G401.6 (cell line): ENCODE results near the gene FKBP7.
"Not testable (repeated sequence)": the region's sequence is repeated elsewhere in the genome, so short reads cannot be mapped to it uniquely, and the experiment has no call there.

Experiments used
- FAIRE-seq: peaks from 2 replicates; lab custom pipeline; 2012; peaks lifted over from hg19 to GRCh38; lab: Jason Lieb, UNC

Gene FKBP7, protein sequence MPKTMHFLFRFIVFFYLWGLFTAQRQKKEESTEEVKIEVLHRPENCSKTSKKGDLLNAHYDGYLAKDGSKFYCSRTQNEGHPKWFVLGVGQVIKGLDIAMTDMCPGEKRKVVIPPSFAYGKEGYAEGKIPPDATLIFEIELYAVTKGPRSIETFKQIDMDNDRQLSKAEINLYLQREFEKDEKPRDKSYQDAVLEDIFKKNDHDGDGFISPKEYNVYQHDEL

DNA sequence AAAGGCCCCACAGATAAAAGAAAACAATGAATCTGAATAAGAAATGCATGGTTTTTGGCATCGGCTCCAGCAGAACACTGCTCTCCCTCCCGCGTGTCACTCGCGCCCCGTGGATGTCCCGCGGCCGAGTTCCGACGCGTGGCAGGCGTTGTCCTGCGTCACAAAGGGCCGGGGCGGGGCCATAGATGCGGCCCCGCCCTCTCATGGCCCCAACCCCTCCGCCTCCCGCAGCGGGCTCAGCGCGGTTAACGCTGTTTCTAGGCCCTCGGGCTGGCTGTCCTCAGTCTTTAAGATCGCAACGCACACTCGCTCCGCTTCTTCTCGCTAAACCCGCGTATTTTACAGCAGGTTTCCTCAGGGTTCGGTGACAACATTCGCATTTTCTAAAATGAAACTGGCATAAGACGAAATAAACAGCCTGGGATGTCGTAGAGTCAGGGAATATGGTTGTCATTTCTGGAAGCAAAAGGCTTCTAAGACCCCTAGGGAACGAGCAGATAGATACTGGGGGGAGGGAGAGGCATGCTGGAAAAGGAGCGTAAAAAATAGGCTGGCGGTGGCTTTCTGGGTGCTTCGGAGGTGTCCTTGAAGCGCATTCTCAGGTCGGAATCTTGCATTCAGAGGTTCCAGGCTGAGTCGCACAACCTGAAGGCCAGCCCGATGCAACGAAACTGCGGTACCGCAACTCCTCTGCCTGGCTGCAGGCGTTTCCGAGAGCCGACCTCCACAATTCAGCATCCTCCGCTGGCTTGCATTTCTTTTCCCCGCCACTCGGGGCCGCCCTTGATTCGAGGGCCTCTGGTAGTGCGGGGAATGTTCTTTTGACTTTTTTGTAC is at the start of gene FKBP7:
Gene FKBP7 (minus strand): TSS at position 162 of the 836 bp plus-strand sequence. CDS start 101 bp downstream, at position 61.
- peak; percentile 77 for FAIRE-seq

DNA sequence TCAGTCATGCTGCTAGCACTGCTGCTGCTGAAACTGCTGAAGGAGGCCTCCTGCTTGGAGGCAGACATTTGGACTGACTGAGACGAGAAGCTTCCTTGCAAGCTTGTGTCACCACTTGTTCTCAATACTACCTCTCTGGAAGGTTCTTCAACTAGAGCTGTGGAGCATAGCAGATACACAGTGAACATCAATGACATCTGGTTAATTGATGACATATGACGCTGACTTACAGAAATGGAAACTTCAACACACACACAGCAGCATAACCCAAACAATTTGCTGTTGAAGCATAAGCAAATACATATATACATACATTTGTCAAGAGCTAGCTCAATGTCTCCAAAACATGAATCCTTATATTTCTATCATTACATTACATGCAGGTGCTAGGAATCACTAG is 49.2 kb upstream of the FKBP7 start:
- no peak for FAIRE-seq

DNA sequence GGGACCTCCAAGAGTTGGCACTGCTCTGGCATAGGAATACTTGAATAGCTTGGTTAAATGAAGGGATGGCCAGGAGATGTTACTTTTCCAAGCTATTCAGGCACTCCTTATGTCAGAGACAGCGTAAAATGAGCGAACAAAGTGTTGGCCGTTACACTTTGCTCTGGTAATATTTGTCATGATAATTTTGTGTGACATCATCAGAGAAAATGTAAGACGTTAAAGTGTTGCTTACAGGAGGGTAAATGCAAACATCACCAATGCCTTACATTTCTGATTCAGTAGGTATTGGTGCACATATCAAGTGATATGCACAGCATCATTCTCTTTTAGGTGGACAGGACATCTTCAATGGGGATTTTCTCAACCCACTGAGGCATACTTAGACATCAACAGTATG is 47.9 kb upstream of the FKBP7 start:
- no peak for FAIRE-seq

DNA sequence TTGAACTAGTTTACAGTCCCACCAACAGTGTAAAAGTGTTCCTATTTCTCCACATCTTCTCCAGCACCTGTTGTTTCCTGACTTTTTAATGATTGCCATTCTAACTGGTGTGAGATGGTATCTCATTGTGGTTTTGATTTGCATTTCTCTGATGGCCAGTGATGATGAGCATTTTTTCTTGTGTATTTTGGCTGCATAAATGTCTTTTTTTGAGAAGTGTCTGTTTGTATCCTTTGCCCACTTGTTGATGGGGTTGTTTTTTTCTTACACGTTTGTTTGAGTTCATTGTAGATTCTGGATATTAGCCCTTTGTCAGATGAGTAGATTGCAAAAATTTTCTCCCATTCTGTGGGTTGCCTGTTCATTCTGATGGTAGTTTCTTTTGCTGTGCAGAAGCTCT is 47.1 kb upstream of the FKBP7 start:
- not testable (repeated sequence) for FAIRE-seq

DNA sequence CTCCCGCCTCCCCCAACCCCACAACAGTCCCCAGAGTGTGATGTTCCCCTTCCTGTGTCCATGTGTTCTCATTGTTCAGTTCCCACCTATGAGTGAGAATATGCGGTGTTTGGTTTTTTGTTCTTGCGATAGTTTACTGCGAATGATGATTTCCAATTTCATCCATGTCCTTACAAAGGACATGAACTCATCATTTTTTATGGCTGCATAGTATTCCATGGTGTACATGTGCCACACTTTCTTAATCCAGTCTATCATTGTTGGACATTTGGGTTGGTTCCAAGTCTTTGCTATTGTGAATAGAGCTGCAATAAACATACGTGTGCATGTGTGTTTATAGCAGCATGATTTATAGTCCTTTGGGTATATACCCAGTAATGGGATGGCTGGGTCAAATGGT is 46.6 kb upstream of the FKBP7 start:
- not testable (repeated sequence) for FAIRE-seq

DNA sequence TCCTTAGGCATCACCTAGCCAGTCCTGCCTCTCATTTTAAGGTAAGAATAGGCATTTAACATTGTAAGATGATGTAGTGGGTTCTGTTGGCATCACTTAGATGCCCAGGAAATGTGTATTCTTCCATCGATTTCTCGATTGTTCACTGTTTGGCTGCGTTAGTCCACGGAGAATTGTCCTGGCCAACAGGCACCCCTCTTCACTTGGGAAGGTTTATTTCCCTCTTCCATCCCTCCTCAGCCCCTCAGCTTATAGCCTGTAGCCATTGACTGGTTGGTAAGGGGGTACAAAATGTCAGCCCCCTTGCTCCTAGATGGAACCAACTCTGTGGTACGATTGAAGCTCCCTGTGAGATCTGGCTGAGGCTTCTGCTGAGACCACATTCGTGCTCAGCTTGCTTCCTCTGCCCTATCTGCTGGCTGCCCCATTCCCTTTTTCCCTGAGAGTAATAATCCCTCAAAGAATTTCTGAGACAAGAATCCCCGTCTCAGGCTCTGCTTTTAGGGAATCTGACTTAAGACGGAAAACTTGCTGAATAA is 45.3 kb upstream of the FKBP7 start:
- FAIRE-seq = no peak

DNA sequence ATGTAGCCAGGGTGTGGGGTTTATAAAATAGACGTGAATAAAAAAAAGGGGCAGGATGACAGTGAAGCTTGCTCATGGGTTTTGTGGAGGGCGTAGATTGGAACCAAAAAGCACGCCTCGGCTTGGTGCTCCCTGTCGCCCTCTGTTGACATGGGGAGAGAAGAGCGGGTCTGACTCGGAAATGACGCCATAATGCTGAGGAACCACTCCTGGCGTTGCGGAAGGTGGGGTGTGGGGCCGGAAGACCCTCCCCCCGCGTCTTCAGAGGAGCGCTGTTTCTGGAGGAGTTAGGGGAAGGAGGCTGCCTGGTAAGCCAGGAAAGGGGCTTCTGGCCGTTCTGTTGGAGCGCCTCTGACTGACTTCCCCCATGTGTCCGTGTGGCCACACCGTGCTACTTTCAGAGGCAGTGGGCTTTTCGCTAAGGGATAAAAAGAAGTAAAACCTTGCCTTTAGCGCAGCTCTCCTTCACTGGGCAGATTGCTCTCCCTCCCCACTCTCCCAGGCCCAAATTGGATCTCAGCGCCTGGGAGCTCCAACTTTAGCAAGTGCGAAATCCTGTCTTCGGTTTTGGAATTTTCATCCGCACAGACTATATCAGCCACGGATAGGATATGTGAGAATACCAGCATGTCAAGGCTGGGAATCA is 44.7 kb upstream of the FKBP7 start:
- peak; percentile 74 for FAIRE-seq

DNA sequence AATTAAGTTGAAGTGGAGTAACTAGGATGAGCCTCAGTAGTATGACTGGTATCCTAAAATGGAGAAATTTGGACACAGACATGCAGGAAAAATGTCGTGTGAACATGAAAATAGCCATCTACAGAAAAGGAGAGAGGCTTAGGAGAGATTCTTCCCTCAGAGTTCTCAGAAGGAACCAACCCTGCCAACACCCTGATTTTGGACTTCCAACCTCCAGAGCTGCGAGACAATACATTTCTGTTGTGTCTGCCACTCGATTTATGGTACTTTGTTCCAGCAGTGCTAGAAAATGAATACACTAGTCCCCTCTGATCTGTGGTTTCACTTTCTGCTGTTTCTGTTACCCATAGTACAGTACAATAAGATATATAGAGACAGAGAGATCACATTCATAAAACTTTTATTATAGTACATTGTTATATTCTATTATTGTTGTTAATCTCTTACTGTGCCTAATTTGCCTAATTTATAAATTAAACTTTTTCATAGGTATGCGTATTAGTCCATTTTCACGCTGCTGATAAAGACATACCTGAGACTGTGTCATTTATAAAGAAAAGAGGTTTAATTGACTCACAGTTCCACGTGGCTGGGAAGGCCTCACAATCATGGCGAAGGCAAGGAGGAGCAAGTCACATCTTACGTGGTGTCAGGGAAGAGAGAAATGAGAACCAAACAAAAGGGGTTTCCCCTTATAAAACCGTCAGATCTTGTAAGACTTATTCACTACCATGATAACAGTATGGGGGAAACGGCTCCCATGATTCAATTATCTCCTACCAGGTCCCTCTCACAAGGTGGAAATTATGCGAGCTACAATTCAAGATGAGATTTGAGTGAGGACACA is 43.1 kb upstream of the FKBP7 start:
- FAIRE-seq = no peak

DNA sequence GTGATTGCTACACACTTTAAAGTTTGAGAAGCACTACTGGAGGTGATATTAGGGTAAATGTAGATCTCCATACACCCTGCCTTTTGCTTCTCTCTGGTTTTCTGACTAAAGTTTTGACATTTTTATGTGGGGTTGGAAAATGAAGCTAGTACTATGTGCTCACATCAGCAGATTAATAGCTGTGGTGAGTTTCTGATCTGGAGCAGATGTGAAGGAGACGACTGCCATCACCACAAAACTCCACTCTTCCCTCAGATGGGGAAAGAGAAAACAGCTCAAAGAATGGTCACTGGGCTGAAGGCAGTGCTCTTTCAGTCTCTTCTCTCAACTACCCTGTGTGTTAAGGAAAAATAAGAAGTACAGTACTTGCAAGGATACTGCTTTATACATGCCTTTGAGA is 39.1 kb upstream of the FKBP7 start:
- FAIRE-seq = no peak

DNA sequence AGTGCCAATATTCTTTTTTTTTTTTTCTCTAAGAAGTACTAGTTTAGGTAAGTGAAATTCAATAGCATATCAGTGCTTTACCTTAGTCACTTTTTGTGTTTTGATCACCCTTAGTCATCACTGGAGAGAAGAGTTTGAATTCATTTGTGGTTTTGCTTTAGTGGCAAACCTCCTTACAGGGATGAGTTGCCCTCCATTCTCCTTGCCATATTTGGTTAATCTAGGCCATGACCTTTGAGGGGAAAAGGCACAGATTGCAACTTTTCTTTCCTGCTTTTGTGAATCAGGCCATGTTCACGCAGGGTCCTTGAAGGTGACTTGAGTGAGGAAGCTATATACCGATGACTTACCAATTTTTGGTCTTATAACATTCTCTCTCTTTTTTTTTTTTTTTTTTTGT is 36.3 kb upstream of the FKBP7 start:
- no peak for FAIRE-seq

DNA sequence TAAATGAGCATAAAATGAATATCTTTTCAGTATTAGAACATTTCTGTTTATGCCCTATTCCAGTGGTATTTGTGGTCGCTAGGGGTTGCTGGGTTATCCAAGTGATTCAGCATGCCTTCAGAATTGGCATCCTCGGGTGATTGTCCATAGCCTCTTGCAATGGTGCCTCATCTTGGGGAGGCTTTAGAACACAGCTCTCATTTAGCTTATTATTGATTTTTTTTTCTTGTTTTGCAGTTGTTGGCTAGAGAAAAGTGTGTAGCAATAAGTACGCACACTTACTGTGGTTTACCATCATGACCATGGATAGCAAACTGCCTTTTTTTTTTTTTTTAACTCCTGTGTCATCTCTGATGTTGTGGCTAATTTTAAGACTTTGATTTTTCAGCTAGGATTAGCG is 35.5 kb upstream of the FKBP7 start:
- no peak for FAIRE-seq

DNA sequence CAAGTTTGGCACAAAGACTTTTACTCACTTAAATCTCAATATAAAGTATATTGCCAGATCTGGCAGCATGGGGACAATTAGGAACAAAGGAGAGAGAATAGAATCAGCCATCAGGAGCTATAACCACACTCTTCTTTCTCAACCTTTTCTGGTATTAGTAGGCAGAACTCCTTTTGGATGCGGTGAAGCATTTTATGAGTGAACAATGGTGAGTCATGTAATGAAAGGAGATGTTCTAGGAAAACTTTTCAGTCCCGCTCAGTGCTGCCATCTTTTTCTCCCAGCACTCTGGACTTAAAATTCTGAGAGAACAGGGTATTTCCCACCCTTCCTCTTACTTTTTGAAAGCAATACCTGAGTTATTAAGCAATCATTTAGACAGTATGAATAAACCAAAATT is 34.1 kb upstream of the FKBP7 start:
- no peak for FAIRE-seq

DNA sequence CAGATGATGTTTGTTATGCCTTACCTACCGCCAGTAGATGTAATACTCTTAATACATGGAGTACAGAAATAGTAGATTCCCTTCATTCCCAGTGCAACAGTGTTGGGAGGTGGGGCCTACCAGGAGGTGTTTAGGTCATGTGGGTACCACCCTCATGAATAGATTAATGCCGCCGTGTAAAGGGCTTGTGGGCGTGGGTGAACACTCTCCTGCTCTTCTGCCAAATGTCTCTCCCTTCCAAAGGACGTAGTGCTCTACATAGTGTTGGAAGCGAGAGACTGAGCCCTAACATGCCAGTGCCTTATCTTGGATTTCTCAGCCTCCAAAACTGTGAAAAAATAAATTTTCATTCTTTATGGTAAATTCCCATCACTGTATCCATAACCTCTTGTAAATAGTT is 32.0 kb upstream of the FKBP7 start:
- FAIRE-seq = no peak

DNA sequence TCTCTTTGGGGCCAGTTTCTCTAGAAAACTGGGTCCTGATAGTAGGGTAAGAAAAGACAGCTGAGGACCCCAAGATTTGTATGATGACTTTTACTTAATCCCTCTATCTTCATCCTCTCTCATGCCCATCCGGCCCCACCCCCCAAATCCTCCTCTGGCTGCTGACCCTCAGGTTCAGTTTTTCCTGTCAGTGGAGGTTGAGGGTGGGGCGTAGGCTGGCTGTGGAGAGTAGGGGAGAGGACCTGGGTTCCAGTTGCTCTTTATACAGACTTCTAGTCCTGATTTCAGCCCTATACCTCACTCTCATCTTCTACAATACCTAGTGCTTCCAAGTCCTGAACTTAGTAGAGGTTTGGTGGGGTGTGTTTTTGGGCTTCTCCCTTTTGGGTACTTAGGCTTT is 30.2 kb upstream of the FKBP7 start:
- FAIRE-seq = no peak

DNA sequence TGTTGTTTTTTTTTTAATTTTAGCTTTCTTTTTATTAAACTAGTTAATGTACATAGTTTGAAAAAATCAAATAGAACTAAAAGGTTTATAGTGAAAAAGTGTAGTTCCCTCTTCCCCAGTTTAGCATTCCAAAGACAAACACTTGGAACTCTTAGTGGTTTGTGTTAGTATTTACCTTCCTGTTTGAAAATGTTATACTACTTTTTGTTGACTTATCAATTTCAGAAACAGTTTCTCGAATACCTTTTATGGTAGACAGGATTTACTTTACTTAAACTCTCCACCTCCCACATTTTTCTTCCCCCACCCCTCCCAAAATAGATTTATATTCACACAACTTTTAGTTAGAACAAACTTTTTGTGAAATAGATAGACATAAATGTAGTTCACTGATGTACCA is 28.5 kb upstream of the FKBP7 start:
- FAIRE-seq = no peak

DNA sequence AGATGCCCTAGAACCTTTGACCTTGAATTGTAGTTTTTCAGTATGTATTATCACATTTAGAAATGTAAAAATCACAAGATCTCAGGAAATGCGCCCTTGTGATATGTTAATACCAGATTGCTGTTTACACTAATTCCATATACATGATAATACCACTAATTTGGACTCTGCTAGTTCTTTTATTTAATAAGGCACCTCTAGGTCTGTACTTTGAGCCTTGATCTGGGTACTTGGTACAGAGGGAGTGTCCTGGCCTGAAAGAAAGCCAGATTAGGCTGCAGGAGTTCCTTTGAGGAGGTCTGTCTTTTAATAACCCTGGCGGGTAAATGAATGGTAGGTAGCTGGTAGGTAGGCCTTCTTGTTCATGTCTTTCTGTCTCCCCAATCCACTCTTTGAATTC is 28.1 kb upstream of the FKBP7 start:
- no peak for FAIRE-seq

DNA sequence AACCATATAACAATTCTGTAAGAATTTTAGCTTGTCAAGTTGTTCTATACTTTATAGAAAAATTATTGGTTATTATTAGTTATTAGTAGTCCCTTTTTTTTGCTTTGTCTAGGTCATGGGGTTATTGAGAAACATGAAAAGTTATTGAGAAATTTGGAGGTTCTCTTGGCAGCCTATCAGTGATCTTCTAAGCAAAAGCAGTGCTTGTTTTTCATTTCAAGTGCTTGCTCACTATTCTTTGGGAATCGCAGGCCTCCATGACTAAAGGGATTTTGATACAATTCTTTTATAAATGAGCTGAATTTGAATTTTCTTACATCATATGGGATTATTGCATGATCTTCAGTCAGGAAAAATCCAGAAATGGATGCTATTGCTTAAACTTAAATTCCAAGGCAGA is 27.7 kb upstream of the FKBP7 start:
- FAIRE-seq = peak; percentile 41

DNA sequence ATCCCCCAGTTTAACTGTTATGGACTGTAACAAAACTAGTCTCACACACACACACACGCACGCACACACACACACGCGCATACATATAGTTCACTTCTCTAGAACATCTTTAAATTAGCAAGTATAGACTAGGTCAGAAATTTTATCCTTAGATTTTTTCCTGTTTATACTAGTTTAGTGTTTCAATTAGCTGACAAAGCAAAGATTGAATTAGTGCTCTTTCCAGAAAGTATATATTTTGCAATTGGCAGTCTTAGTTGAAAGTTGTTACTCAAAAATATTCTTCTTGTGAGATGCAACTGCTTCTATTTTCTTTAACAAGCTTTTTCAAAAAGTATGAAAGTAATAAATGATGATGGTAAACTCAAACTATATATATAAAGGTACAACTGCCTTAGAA is 24.4 kb upstream of the FKBP7 start:
- FAIRE-seq = no peak

DNA sequence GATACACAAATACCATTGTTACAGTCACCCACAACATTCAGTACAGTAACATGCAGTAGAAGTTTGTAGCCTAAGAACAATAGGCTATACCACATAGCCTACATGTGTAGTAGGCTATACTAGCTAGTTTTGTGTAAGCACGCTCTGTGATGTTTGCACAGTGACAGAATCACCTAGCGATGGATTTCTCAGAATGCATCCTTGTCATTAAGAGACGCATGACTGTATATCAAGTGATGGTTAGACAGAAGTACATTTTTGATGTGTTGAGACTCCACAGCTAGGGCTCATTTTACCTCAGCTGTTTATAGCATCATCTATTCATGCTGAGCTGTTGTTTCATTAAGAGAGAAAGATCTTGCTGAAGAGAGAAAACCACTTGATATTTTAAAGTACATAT is 21.2 kb upstream of the FKBP7 start:
- no peak for FAIRE-seq

DNA sequence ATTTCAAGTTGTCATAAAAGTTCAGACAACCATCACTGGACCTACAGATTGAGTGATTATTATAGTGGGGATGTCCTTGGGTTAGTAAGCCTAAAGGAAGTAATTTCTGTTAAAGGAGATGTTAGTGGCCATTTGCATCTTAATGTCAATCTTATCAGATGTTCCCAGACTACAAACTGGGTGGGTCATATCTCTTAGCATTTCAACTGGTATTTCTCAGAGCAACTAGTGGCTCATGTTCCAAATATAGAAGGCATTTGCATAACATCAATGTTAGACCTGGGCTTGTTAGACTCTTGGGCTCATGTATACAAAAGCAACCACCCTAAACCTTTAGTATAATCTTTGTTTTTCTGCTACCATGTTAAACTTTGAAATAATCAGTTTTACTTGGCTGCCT is 19.7 kb upstream of the FKBP7 start:
- FAIRE-seq = no peak

DNA sequence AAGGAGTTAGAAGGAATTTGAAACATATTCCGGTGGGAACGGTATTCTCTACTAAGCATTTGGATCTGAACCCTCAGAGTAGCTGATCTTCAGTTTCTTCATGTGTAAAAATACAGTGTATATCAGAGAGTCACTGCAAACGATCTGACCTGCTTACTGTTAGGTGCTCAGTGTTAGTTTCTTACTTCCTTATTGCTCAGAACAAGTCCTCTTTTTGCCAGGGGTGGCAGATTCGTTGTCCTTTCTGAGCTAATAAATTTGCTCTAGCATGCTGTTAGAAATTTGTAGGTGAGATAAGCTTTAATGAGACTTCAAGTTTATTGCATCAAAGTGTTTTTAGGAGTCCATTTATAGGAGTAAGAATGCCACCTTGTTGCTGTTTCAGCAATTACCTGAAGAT is 17.6 kb upstream of the FKBP7 start:
- no peak for FAIRE-seq

DNA sequence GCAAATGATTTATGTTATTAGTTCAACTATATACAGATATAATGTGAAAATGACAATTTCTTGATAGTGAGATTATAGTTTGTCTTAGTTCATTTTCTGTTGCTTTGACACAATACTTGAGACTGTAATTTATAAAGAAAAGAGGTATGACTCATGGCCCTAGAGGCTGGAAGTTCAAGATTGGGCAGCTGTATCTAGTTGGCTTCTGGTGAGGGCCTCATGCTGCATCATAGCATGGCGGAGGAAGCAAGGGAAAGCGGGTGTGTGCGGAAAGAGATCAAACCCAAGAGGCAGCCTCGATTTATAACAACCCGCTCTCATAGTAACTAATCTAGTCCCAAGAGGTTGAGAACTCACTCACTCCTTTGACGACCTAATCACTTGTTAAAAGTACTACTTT is 13.2 kb upstream of the FKBP7 start:
- FAIRE-seq = no peak
